ENCODE data around the gene COA1. TPM values are rescaled to one million over a fixed set of nuclear protein-coding genes. Genes with fewer than 3 reads are reported as not detected.

COA1 gene
- polyA plus RNA-seq, 1 donor from 2014 or later: 157 TPM

DNA sequence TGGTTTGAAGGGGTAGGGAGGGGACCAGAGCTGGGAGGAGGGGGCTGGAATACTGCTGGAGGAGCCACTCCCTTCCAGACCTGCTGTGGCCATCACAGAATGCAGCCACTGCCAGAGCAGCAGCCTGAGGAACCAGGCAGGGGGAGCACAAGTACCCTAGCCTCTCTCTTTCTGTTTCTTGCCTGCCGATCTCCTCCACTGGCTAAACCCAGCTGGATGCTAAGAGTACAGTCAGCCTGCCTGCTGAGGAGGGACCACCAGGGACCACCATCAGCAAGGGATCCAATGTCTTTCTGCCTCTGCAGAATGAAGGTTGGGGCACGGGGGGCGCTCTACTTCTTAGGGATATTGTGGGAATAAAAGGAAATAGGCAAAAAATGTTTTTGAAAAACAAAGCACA, 33.9 kb upstream of the COA1 start:
- no peak overlapping the region for H3K9ac ChIP-seq (ENCODE audit: low read length)
- H2AFZ ChIP-seq (ENCODE audit: low read depth, low read length): no peak overlapping the region
- no peak overlapping the region for H3K4me2 ChIP-seq (ENCODE audit: low read length)
- H3K27me3 ChIP-seq (ENCODE audit: insufficient read depth, low read depth, low read length): no peaks in the 10 kb centered on the region
- H3K9me2 ChIP-seq (ENCODE audit: insufficient read depth, low read length): no peaks in the 10 kb centered on the region
- no peaks in the 10 kb centered on the region for H3K36me3 ChIP-seq (ENCODE audit: insufficient read depth, low read length)
- H3K79me2 ChIP-seq (replicated peaks; ENCODE audit: insufficient read depth, low read length): no peaks in the 10 kb centered on the region
- no peaks in the 10 kb centered on the region for H4K20me1 ChIP-seq (ENCODE audit: insufficient read depth)
- no peaks in the 10 kb centered on the region for H3K9me3 ChIP-seq (ENCODE audit: low read length)
- no peak overlapping the region for H3K27ac ChIP-seq (ENCODE audit: low read length)
- H3K4me3 ChIP-seq (ENCODE audit: low read length): no peak overlapping the region
- TF ChIP-seq MXI1 (conservative IDR thresholded peaks at IDR 0.05; ENCODE audit: poor library complexity, severe bottlenecking): no peak
- TF ChIP-seq, protein P1, sequence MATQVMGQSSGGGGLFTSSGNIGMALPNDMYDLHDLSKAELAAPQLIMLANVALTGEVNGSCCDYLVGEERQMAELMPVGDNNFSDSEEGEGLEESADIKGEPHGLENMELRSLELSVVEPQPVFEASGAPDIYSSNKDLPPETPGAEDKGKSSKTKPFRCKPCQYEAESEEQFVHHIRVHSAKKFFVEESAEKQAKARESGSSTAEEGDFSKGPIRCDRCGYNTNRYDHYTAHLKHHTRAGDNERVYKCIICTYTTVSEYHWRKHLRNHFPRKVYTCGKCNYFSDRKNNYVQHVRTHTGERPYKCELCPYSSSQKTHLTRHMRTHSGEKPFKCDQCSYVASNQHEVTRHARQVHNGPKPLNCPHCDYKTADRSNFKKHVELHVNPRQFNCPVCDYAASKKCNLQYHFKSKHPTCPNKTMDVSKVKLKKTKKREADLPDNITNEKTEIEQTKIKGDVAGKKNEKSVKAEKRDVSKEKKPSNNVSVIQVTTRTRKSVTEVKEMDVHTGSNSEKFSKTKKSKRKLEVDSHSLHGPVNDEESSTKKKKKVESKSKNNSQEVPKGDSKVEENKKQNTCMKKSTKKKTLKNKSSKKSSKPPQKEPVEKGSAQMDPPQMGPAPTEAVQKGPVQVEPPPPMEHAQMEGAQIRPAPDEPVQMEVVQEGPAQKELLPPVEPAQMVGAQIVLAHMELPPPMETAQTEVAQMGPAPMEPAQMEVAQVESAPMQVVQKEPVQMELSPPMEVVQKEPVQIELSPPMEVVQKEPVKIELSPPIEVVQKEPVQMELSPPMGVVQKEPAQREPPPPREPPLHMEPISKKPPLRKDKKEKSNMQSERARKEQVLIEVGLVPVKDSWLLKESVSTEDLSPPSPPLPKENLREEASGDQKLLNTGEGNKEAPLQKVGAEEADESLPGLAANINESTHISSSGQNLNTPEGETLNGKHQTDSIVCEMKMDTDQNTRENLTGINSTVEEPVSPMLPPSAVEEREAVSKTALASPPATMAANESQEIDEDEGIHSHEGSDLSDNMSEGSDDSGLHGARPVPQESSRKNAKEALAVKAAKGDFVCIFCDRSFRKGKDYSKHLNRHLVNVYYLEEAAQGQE (IDR thresholded peaks at IDR 0.05; ENCODE audit: borderline replicate concordance): no peak
- no peak for TF ChIP-seq TAF1 (IDR thresholded peaks at IDR 0.05; ENCODE audit: low read depth)
- TF ChIP-seq RAD21 (conservative IDR thresholded peaks at IDR 0.05): no peak
- no peak for TF ChIP-seq CTCF (IDR thresholded peaks at IDR 0.05; ENCODE audit: poor library complexity, severe bottlenecking)
- TF ChIP-seq POLR2AphosphoS5 (IDR thresholded peaks at IDR 0.05): no peak
- TF ChIP-seq EP300 (conservative IDR thresholded peaks at IDR 0.05; ENCODE audit: poor library complexity, severe bottlenecking): no peak
- TF ChIP-seq EZH2 (IDR thresholded peaks at IDR 0.05; ENCODE audit: borderline replicate concordance, insufficient read depth, low read length, poor library complexity, severe bottlenecking): no peak
- no peak for TF ChIP-seq SMC3 (conservative IDR thresholded peaks at IDR 0.05; ENCODE audit: poor library complexity)
- H3F3A ChIP-seq (ENCODE audit: insufficient read depth, low read length, poor library complexity, severe bottlenecking): no peaks in the 10 kb centered on the region

GRCh38 chr7:43761938-43762692, 32.8 kb upstream of the COA1 start:
- H3K36me3 ChIP-seq (ENCODE audit: insufficient read depth, low read length): no peaks in the 10 kb centered on the region
- no peak overlapping the region for H3K4me2 ChIP-seq (ENCODE audit: low read length)

More at GRCh38 chr7:43761938-43762692, 32.8 kb upstream of the COA1 start:
- TF ChIP-seq TAF1 (IDR thresholded peaks at IDR 0.05; ENCODE audit: low read depth): no peak
- Histone ChIP-seq H3K4me3 (ENCODE audit: low read length) (no peak overlapping the region), H3F3A (ENCODE audit: insufficient read depth, low read length, poor library complexity, severe bottlenecking) (no peaks in the 10 kb centered on the region), H3K27ac (ENCODE audit: low read length) (no peak overlapping the region), H3K9me2 (ENCODE audit: insufficient read depth, low read length) (no peaks in the 10 kb centered on the region), H3K9ac (ENCODE audit: low read length) (no peak overlapping the region), H3K79me2 (replicated peaks; ENCODE audit: insufficient read depth, low read length) (no peaks in the 10 kb centered on the region), H4K20me1 (ENCODE audit: insufficient read depth) (no peaks in the 10 kb centered on the region), H2AFZ (ENCODE audit: low read depth, low read length) (no peak overlapping the region), H3K27me3 (ENCODE audit: insufficient read depth, low read depth, low read length) (no peaks in the 10 kb centered on the region), H3K9me3 (ENCODE audit: low read length) (no peaks in the 10 kb centered on the region)

All from neural cell (in vitro differentiated cells).